ENCODE results near the gene ZCCHC24. TPM values are rescaled to one million over a fixed set of nuclear protein-coding genes. Genes with fewer than 3 reads are reported as not detected.

The ZCCHC24 gene
- polyA plus RNA-seq, 3 donors = 3.9 to 5.0 (median 4.0) TPM

DNA sequence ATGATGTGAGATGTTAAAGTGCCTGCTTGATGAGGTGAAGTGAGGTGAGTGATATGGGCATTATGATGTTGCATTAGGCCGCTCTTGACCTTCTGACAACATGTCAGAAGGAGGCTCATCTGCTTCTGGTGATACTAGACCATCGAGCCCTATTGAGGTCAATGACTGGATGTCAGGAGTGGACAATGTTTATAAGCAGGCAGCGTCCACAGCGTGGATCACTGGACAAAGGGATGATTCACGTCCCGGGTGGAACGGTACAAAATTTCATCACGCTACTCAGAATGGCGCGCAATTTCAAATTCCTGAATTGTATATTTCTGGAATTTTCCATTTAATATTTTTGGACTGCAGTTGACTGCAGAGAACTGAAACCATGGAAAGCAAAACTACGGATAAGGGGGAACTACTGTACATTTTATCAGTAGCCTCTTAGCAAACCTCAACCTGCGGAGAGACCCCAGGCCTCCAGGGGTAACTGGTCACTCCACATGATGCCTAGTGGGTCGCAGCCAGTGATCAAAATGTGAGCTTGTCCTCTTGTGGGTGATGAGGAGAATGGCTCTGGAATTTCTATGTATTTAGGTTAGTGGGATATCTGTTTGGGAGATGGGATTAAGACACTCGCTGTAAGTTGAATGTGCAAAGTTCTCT is 5.7 kb upstream of the ZCCHC24 start:
- Mint-ChIP-seq H3K4me3 (no peak overlapping the region), H3K9me3 (no peaks in the 10 kb centered on the region), H3K4me1 (peaks cover 6% of the 10 kb centered on the region), H3K27ac (no peak overlapping the region), H3K36me3 (no peaks in the 10 kb centered on the region), H3K27me3 (ENCODE audit: low read depth in 3 of 3) (peaks cover 26 to 34% (median 28%) of the 10 kb centered on the region in 3 donors)
- intact Hi-C loops (cut with micrococcal nuclease) = no loop called here
- Histone ChIP-seq H4K20me1 (ENCODE audit: insufficient read depth, low read length) (no peaks in the 10 kb centered on the region), H3K4me3 (replicated peaks in 1 of 3; ENCODE audit: low read depth in 2 of 3, low read length in 3 of 3) (no peak overlapping the region), H3K27me3 (ENCODE audit: control insufficient read depth in 2 of 2, insufficient read depth in 2 of 2, low read length in 2 of 2) (peaks cover 2 to 25% of the 10 kb centered on the region in 2 donors), H3K4me1 (ENCODE audit: control insufficient read depth in 1 of 2, insufficient read depth in 2 of 2, low read length in 2 of 2) (peaks cover 7% of the 10 kb centered on the region in 2 donors), H3K27ac (ENCODE audit: low read depth in 1 of 2, low read length in 2 of 2) (no peak overlapping the region), H3K79me2 (ENCODE audit: insufficient read depth, low read length) (no peaks in the 10 kb centered on the region), H3K4me2 (replicated peaks; ENCODE audit: extremely low read depth, low read length, poor library complexity, severe bottlenecking) (no peak overlapping the region), H3K9ac (ENCODE audit: insufficient read depth, low read length, poor library complexity, severe bottlenecking) (no peak overlapping the region), H2AFZ (ENCODE audit: insufficient read depth, low read depth, low read length, poor library complexity, severe bottlenecking) (no peak overlapping the region), H3K36me3 (replicated peaks in 1 of 2; ENCODE audit: control insufficient read depth in 1 of 2, insufficient read depth in 2 of 2, low read length in 2 of 2) (no peaks in the 10 kb centered on the region), H3K9me3 (replicated peaks in 1 of 2; ENCODE audit: control insufficient read depth in 1 of 2, insufficient read depth in 1 of 2, low read length in 2 of 2) (no peaks in the 10 kb centered on the region)
- TF ChIP-seq, protein P1, sequence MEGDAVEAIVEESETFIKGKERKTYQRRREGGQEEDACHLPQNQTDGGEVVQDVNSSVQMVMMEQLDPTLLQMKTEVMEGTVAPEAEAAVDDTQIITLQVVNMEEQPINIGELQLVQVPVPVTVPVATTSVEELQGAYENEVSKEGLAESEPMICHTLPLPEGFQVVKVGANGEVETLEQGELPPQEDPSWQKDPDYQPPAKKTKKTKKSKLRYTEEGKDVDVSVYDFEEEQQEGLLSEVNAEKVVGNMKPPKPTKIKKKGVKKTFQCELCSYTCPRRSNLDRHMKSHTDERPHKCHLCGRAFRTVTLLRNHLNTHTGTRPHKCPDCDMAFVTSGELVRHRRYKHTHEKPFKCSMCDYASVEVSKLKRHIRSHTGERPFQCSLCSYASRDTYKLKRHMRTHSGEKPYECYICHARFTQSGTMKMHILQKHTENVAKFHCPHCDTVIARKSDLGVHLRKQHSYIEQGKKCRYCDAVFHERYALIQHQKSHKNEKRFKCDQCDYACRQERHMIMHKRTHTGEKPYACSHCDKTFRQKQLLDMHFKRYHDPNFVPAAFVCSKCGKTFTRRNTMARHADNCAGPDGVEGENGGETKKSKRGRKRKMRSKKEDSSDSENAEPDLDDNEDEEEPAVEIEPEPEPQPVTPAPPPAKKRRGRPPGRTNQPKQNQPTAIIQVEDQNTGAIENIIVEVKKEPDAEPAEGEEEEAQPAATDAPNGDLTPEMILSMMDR (IDR thresholded peaks at IDR 0.05) = no peak
- WGBS (ENCODE audit: insufficient coverage) = 92% methylated on average over 10 of the region's 14 CpGs
- no peak for DNase-seq

DNA sequence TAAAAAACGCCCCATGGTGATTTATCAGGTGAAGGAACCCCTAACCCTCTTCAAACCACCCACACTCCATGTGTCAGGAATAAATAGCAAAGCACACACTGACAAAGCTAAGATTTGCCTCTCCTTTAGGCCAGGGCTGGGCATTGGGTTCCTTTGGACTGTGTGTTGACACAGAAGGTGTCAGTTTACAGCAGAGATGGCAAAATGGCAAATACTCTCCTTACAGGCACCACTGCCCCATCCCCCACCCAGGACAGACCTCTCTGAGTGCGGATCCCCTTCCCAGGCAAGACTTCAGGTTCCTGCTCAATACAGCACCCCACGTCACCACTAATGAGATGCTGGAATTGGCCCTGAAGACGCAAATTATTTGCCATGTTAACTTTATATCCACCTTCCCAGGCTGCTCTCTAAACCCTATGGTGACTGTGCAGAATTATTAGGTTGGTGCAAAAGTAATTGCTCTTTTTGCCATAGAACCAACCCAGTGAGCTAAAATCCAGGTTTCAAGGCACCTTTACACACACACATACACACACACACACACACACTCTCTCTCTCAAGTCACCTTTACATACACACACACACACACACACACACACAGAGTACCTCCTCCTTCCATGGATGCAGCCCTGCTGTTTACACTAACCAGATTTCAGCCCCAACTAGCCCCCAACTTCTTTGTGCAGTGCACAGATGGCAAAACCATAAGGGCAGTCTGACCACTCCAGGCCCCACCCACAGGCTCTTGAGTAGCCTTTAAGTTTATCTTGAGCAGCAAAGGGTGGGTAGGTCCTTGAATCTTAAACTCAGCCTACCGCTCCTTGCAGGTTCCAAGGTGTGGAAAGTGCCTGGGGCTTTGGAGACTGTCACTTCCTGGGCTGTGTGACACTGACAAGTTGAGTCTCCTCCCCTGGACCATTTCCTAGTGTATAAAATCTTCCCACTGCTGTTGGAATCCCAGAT is 4.0 kb upstream of the ZCCHC24 start:
- 82% methylated on average over 3 of the region's 5 CpGs for WGBS (ENCODE audit: insufficient coverage)
- H3K9me3 ChIP-seq (replicated peaks in 1 of 2; ENCODE audit: control insufficient read depth in 1 of 2, insufficient read depth in 1 of 2, low read length in 2 of 2) = no peaks in the 10 kb centered on the region
- no peak overlapping the region for H3K4me2 ChIP-seq (replicated peaks; ENCODE audit: extremely low read depth, low read length, poor library complexity, severe bottlenecking)
- no peaks in the 10 kb centered on the region for H3K36me3 ChIP-seq (replicated peaks in 1 of 2; ENCODE audit: control insufficient read depth in 1 of 2, insufficient read depth in 2 of 2, low read length in 2 of 2)
- Mint-ChIP-seq H3K9me3 (no peaks in the 10 kb centered on the region), H3K36me3 (no peaks in the 10 kb centered on the region), H3K27me3 (ENCODE audit: low read depth in 3 of 3) (peaks cover 22 to 33% (median 28%) of the 10 kb centered on the region in 3 donors), H3K27ac (peak overlapping the region in 2 of 7 donors; percentile 53 to 63), H3K4me1 (peaks cover 11% of the 10 kb centered on the region), H3K4me3 (no peak overlapping the region)
- intact Hi-C loops (cut with micrococcal nuclease) = loop anchor here (10.0 kb wide), 2 partner anchors 165 to 205 kb away; no protein-coding TSS in a partner anchor
- H3K4me3 ChIP-seq (replicated peaks in 1 of 3; ENCODE audit: low read depth in 2 of 3, low read length in 3 of 3) = no peak overlapping the region
- peaks cover 10 to 15% of the 10 kb centered on the region in 2 donors for H3K4me1 ChIP-seq (ENCODE audit: control insufficient read depth in 1 of 2, insufficient read depth in 2 of 2, low read length in 2 of 2)
- no peak for DNase-seq
- H3K27ac ChIP-seq (ENCODE audit: low read depth in 1 of 2, low read length in 2 of 2) = no peak overlapping the region
- H4K20me1 ChIP-seq (ENCODE audit: insufficient read depth, low read length) = peaks cover 3% of the 10 kb centered on the region
- H2AFZ ChIP-seq (ENCODE audit: insufficient read depth, low read depth, low read length, poor library complexity, severe bottlenecking) = no peak overlapping the region
- H3K79me2 ChIP-seq (ENCODE audit: insufficient read depth, low read length) = no peaks in the 10 kb centered on the region
- peaks cover 2 to 22% of the 10 kb centered on the region in 2 donors for H3K27me3 ChIP-seq (ENCODE audit: control insufficient read depth in 2 of 2, insufficient read depth in 2 of 2, low read length in 2 of 2)
- H3K9ac ChIP-seq (ENCODE audit: insufficient read depth, low read length, poor library complexity, severe bottlenecking) = no peak overlapping the region
- TF ChIP-seq, protein P1 (IDR thresholded peaks at IDR 0.05) = no peak

Data from CD14-positive monocyte (primary cell).